Loucy (cell line): ENCODE measurements around the gene PDIA6.

Experiments
- H2AFZ ChIP-seq: fragments of 200-600 bp; sonication (generic); 2 replicates; pipeline ENCODE4 v1.6.0; 2016; ENCODE audit warnings: antibody characterized with exemption, mild to moderate bottlenecking, low read length, moderate library complexity
- H3F3A ChIP-seq: fragments of 200-600 bp; 2 replicates; pipeline ENCODE4 v1.6.0; 2016; ENCODE audit warnings: antibody characterized with exemption, low read depth, mild to moderate bottlenecking
- H3K27me3 ChIP-seq: fragments of 200-600 bp; sonication (generic); 2 replicates; pipeline ENCODE4 v1.6.1; 2014; ENCODE audit warnings: low read length, mild to moderate bottlenecking; ENCODE audit not compliant: insufficient read depth, poor library complexity, severe bottlenecking
- H3K36me3 ChIP-seq: fragments of 200-600 bp; sonication (generic); 2 replicates; pipeline ENCODE4 v1.6.1; 2016; ENCODE audit warnings: low read length; ENCODE audit not compliant: insufficient read depth
- H3K4me1 ChIP-seq: fragments of 200-600 bp; sonication (generic); 2 replicates; pipeline ENCODE4 v1.5.1; 2014; ENCODE audit warnings: low read length, mild to moderate bottlenecking; ENCODE audit not compliant: insufficient read depth, poor library complexity, severe bottlenecking
- H3K4me2 ChIP-seq: fragments of 200-600 bp; sonication (generic); 2 replicates; pipeline ENCODE4 v1.6.0; 2014; ENCODE audit warnings: antibody characterized with exemption, low read length, low read depth, mild to moderate bottlenecking; ENCODE audit not compliant: poor library complexity, severe bottlenecking
- H3K4me3 ChIP-seq: fragments of 200-600 bp; sonication (generic); 2 replicates; pipeline ENCODE4 v1.5.1; 2014; ENCODE audit warnings: low read length, mild to moderate bottlenecking, mixed read lengths; ENCODE audit not compliant: poor library complexity, severe bottlenecking
- H3K79me2 ChIP-seq: fragments of 200-600 bp; sonication (generic); 2 replicates; pipeline ENCODE4 v1.6.1; 2014; ENCODE audit warnings: low read length; ENCODE audit not compliant: insufficient read depth
- H3K9ac ChIP-seq: fragments of 200-600 bp; sonication (generic); 2 replicates; pipeline ENCODE4 v1.6.0; 2014; ENCODE audit warnings: mild to moderate bottlenecking, low read depth, low read length, moderate library complexity; ENCODE audit not compliant: poor library complexity, severe bottlenecking
- H3K9me2 ChIP-seq: fragments of 200-600 bp; sonication (generic); replicated peaks from 2 replicates; pipeline ENCODE4 v1.6.1; 2016; ENCODE audit warnings: low read depth, low read length, mixed read lengths
- H3K9me3 ChIP-seq: fragments of 200-600 bp; sonication (generic); 2 replicates; pipeline ENCODE4 v1.6.1; 2014; ENCODE audit warnings: mild to moderate bottlenecking, antibody characterized with exemption, low read length, low read depth; ENCODE audit not compliant: insufficient read depth
- H4K20me1 ChIP-seq: fragments of 200-600 bp; sonication (generic); 2 replicates; pipeline ENCODE4 v1.6.0; 2014; ENCODE audit warnings: antibody characterized with exemption, low read length, mild to moderate bottlenecking; ENCODE audit not compliant: insufficient read depth, poor library complexity, severe bottlenecking
- EZH2phosphoT487 ChIP-seq: fragments of 200-600 bp; IDR thresholded peaks from 2 replicates; pipeline ENCODE4 v1.6.1; 2018; ENCODE audit warnings: antibody characterized with exemption, mild to moderate bottlenecking, moderate library complexity, borderline replicate concordance
- TF ChIP-seq, protein P1 (sequence below): fragments of 200-600 bp; sonication (generic); conservative IDR thresholded peaks from 2 replicates; pipeline ENCODE4 v1.5.1; 2014; ENCODE audit warnings: mild to moderate bottlenecking, antibody characterized with exemption, low read length

PDIA6 gene

GRCh38 chr2:10802657-10803056 lies 9.9 kb downstream of the PDIA6 start:
- no peak overlapping the region for H3K9ac ChIP-seq
- H3K79me2 ChIP-seq, result peaks cover 83% of the 10 kb centered on the region
- no peaks in the 10 kb centered on the region for H3K27me3 ChIP-seq
- H3K4me1 ChIP-seq, result peaks cover 22% of the 10 kb centered on the region
- no peaks in the 10 kb centered on the region for H3K9me3 ChIP-seq
- H3K4me2 ChIP-seq, result peak overlapping the region; percentile 14
- peaks cover 50% of the 10 kb centered on the region for H3K36me3 ChIP-seq
- TF ChIP-seq, protein P1, sequence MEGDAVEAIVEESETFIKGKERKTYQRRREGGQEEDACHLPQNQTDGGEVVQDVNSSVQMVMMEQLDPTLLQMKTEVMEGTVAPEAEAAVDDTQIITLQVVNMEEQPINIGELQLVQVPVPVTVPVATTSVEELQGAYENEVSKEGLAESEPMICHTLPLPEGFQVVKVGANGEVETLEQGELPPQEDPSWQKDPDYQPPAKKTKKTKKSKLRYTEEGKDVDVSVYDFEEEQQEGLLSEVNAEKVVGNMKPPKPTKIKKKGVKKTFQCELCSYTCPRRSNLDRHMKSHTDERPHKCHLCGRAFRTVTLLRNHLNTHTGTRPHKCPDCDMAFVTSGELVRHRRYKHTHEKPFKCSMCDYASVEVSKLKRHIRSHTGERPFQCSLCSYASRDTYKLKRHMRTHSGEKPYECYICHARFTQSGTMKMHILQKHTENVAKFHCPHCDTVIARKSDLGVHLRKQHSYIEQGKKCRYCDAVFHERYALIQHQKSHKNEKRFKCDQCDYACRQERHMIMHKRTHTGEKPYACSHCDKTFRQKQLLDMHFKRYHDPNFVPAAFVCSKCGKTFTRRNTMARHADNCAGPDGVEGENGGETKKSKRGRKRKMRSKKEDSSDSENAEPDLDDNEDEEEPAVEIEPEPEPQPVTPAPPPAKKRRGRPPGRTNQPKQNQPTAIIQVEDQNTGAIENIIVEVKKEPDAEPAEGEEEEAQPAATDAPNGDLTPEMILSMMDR, result no peak
- TF ChIP-seq EZH2phosphoT487, result no peak
- H3F3A ChIP-seq, result no peaks in the 10 kb centered on the region
- H3K4me3 ChIP-seq, result no peak overlapping the region
- no peak overlapping the region for H2AFZ ChIP-seq
- peaks cover 76% of the 10 kb centered on the region for H4K20me1 ChIP-seq
- H3K9me2 ChIP-seq, result no peaks in the 10 kb centered on the region

- Histone ChIP-seq H3K9me3 (no peaks in the 10 kb centered on the region), H3K79me2 (peaks cover 79% of the 10 kb centered on the region), H3K4me2 (no peak overlapping the region), H4K20me1 (peaks cover 79% of the 10 kb centered on the region), H3K9ac (no peak overlapping the region), H3K27me3 (no peaks in the 10 kb centered on the region), H3K4me3 (no peak overlapping the region), H3F3A (no peaks in the 10 kb centered on the region), H2AFZ (no peak overlapping the region), H3K9me2 (no peaks in the 10 kb centered on the region), H3K36me3 (peaks cover 74% of the 10 kb centered on the region), H3K4me1 (peaks cover 12% of the 10 kb centered on the region)
- TF ChIP-seq, protein P1, result no peak
- no peak for TF ChIP-seq EZH2phosphoT487
These were observed 12.4 kb downstream of the PDIA6 start for GRCh38 chr2:10800163-10800562.

DNA sequence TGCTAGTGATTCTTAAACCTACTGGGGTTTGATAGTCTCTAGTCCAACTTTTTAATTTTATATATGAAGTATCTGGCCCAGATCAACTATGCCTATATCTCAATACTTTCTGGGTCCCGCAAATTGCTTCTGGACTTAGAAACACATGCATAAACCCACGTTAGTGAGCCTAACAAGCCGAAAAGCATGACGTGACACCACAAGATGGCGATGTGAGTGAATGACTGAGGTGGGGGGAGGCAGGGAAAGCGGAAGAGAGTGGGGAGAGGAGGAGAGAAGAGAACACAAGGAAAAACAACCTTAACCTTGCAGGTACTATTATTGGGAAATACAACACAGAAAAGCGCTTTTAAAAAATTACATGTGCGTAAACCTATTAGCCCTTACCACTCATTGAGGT lies 13.8 kb downstream of the PDIA6 start:
- TF ChIP-seq, protein P1, result peak; percentile 47
- TF ChIP-seq EZH2phosphoT487, result no peak

More for the DNA sequence above, 13.8 kb downstream of the PDIA6 start:
- H3K9me2 ChIP-seq, result no peaks in the 10 kb centered on the region
- H3K4me1 ChIP-seq, result peaks cover 12% of the 10 kb centered on the region
- peaks cover 83% of the 10 kb centered on the region for H3K36me3 ChIP-seq
- H4K20me1 ChIP-seq, result peaks cover 84% of the 10 kb centered on the region
- H3K27me3 ChIP-seq, result no peaks in the 10 kb centered on the region
- H3K79me2 ChIP-seq, result peaks cover 80% of the 10 kb centered on the region
- H3K4me2 ChIP-seq, result peak overlapping the region; percentile 0
- no peak overlapping the region for H3K9ac ChIP-seq
- no peaks in the 10 kb centered on the region for H3K9me3 ChIP-seq
- no peak overlapping the region for H3K4me3 ChIP-seq
- H3F3A ChIP-seq, result no peaks in the 10 kb centered on the region
- no peak overlapping the region for H2AFZ ChIP-seq
